ENCODE measurements around the gene OSGIN1. TPM values are rescaled to one million over a fixed set of nuclear protein-coding genes. Genes with fewer than 3 reads are reported as not detected.

The OSGIN1 gene
- total and polyA plus RNA-seq, 2 of the 8 experiments (the other 6 are each of a cell fraction or from before 2014, with no cell fraction given) = 0.58 to 0.76 TPM

DNA sequence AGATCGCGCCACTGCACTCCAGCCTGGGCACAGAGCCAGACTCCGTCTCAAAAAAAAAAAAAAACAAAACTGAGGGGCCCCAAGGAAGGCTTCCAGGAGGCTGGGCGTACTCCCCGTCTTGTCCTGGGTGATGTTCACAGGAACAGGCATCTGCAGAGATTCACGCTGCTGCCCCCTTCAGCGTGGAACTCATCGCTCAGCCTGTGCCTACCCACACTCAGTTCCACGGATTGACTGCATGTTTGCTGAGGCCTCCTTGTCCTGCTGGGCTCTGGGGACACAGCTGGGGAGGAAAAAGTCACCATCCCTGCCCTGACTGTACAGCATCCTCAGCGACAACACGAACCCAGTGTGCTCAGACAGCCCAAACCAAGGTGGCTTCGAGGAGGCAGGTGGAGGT, 12.9 kb upstream of the OSGIN1 start:
- Histone ChIP-seq H3K23me2 (ENCODE audit: low read depth, low read length) (no peaks in the 10 kb centered on the region), H2BK15ac (ENCODE audit: low read length) (no peak overlapping the region), H4K91ac (replicated peaks; ENCODE audit: insufficient read length, low read length) (peak overlapping the region; percentile 54), H2BK12ac (ENCODE audit: low read depth, low read length) (peak overlapping the region; percentile 43; the same call in 1 of the 2 replicates), H3K9me3 (ENCODE audit: insufficient read depth in 2 of 2, low read depth in 1 of 2, low read length in 1 of 2) (no peaks in the 10 kb centered on the region), H2BK120ac (replicated peaks; ENCODE audit: low read depth, low read length) (no peak overlapping the region), H3K4me3 (ENCODE audit: extremely low read depth in 1 of 4, insufficient read depth in 2 of 4, low read depth in 3 of 4, low read length in 4 of 4) (no peak overlapping the region), H2AFZ (ENCODE audit: low read length) (no peak overlapping the region), H3K9ac (replicated peaks in 1 of 4; ENCODE audit: extremely low read depth in 1 of 4, low read depth in 3 of 4, low read length in 3 of 4) (no peak overlapping the region), H3K23ac (ENCODE audit: insufficient read length) (no peak overlapping the region), H4K5ac (ENCODE audit: insufficient read length, low read depth, low read length) (no peak overlapping the region), H4K8ac (ENCODE audit: extremely low read depth, insufficient read depth, low read length) (peak overlapping the region; percentile 11; the same call in 1 of the 2 replicates), H3K18ac (ENCODE audit: extremely low read depth, low read length) (no peak overlapping the region), H3K4me2 (ENCODE audit: insufficient read depth in 1 of 2, low read depth in 2 of 2, low read length in 2 of 2) (no peak overlapping the region), H2AK5ac (ENCODE audit: low read depth, low read length) (no peak overlapping the region), H2BK20ac (ENCODE audit: low read length) (no peak overlapping the region), H3K4ac (replicated peaks; ENCODE audit: insufficient read length, low read depth, low read length) (no peak overlapping the region), H3K4me1 (replicated peaks in 1 of 4; ENCODE audit: control insufficient read depth in 3 of 4, insufficient read depth in 4 of 4, low read length in 3 of 4) (peaks cover 0 to 5% (median 3%) of the 10 kb centered on the region in 4 experiments; a peak in 3 of 7 replicates), H3K27me3 (replicated peaks in 1 of 4; ENCODE audit: control insufficient read depth in 3 of 4, extremely low read depth in 1 of 4, insufficient read depth in 3 of 4, low read length in 3 of 4) (no peaks in the 10 kb centered on the region; a peak in 2 of 7 replicates), H3K36me3 (ENCODE audit: control insufficient read depth in 2 of 4, insufficient read depth in 4 of 4, low read length in 3 of 4) (no peaks in the 10 kb centered on the region), H4K20me1 (replicated peaks in 1 of 2; ENCODE audit: control insufficient read depth in 1 of 2, insufficient read depth in 2 of 2, low read length in 2 of 2) (peaks cover 0 to 8% of the 10 kb centered on the region in 2 experiments), H3K56ac (replicated peaks; ENCODE audit: insufficient read length, low read depth, low read length) (no peak overlapping the region), H3K14ac (ENCODE audit: insufficient read length) (no peak overlapping the region), H2BK5ac (ENCODE audit: low read depth, low read length) (no peak overlapping the region), H3K79me1 (ENCODE audit: low read depth, low read length) (no peaks in the 10 kb centered on the region), H3K27ac (ENCODE audit: low read depth, low read length) (no peak overlapping the region), H3K79me2 (ENCODE audit: control insufficient read depth in 1 of 2, insufficient read depth in 2 of 2, low read length in 2 of 2) (no peaks in the 10 kb centered on the region)
- ChIA-PET CTCF (ENCODE audit: partially characterized antibody) (interaction anchor here (1.0 to 1.4 kb wide), 3 partner anchors 16 to 29 kb away, joined by 3 read pairs; no protein-coding TSS in a partner anchor), POLR2A (ENCODE audit: partially characterized antibody) (interaction anchor here (1.6 to 1.7 kb wide), 2 partner anchors 13 kb away, joined by 3 to 5 read pairs; no protein-coding TSS in a partner anchor)
- FAIRE-seq = no peak
- DNase-seq (ENCODE audit: low read depth in 1 of 2, low spot score in 2 of 2) = no peak
- WGBS, 2 experiments (ENCODE audit: extremely low coverage in 1 of 2, insufficient coverage in 1 of 2, insufficient read length in 1 of 2, insufficient replicate concordance in 2 of 2, low coverage in 1 of 2, low lambda C conversion rate in 2 of 2, missing lambda C conversion rate in 1 of 2) = 82% methylated on average over 10 of the region's 12 CpGs; no CpG with 5 or more reads in 1 of the 2 experiments
- TF ChIP-seq, protein P1, sequence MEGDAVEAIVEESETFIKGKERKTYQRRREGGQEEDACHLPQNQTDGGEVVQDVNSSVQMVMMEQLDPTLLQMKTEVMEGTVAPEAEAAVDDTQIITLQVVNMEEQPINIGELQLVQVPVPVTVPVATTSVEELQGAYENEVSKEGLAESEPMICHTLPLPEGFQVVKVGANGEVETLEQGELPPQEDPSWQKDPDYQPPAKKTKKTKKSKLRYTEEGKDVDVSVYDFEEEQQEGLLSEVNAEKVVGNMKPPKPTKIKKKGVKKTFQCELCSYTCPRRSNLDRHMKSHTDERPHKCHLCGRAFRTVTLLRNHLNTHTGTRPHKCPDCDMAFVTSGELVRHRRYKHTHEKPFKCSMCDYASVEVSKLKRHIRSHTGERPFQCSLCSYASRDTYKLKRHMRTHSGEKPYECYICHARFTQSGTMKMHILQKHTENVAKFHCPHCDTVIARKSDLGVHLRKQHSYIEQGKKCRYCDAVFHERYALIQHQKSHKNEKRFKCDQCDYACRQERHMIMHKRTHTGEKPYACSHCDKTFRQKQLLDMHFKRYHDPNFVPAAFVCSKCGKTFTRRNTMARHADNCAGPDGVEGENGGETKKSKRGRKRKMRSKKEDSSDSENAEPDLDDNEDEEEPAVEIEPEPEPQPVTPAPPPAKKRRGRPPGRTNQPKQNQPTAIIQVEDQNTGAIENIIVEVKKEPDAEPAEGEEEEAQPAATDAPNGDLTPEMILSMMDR (IDR thresholded peaks at IDR 0.05; ENCODE audit: control extremely low read depth in 1 of 3, insufficient read depth in 1 of 3, low read depth in 1 of 3, low read length in 3 of 3) = no peak
- TF ChIP-seq CREB1 (IDR thresholded peaks at IDR 0.05) (no peak), SRF (IDR thresholded peaks at IDR 0.05; ENCODE audit: low read depth, low read length) (no peak), POU5F1 (IDR thresholded peaks at IDR 0.05; ENCODE audit: low read depth, low read length) (no peak), POLR2AphosphoS5 (IDR thresholded peaks at IDR 0.05; ENCODE audit: low read depth, low read length) (no peak), GABPA (IDR thresholded peaks at IDR 0.05; ENCODE audit: borderline replicate concordance, insufficient read depth, low read length) (no peak), ASH2L (IDR thresholded peaks at IDR 0.05; ENCODE audit: low read length) (no peak), SIN3A (conservative IDR thresholded peaks at IDR 0.05 in 1 of 2, IDR thresholded peaks at IDR 0.05 in 1 of 2; ENCODE audit: low read depth in 1 of 2, low read length in 2 of 2) (no peak), RFX5 (IDR thresholded peaks at IDR 0.05; ENCODE audit: borderline replicate concordance, low read depth, low read length) (no peak)
- TF ChIP-seq, protein P2, sequence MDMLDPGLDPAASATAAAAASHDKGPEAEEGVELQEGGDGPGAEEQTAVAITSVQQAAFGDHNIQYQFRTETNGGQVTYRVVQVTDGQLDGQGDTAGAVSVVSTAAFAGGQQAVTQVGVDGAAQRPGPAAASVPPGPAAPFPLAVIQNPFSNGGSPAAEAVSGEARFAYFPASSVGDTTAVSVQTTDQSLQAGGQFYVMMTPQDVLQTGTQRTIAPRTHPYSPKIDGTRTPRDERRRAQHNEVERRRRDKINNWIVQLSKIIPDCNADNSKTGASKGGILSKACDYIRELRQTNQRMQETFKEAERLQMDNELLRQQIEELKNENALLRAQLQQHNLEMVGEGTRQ (IDR thresholded peaks at IDR 0.05; ENCODE audit: low read length) = no peak

All from H1 (cell line).